ENCODE measurements around the gene SRRD.

DNA sequence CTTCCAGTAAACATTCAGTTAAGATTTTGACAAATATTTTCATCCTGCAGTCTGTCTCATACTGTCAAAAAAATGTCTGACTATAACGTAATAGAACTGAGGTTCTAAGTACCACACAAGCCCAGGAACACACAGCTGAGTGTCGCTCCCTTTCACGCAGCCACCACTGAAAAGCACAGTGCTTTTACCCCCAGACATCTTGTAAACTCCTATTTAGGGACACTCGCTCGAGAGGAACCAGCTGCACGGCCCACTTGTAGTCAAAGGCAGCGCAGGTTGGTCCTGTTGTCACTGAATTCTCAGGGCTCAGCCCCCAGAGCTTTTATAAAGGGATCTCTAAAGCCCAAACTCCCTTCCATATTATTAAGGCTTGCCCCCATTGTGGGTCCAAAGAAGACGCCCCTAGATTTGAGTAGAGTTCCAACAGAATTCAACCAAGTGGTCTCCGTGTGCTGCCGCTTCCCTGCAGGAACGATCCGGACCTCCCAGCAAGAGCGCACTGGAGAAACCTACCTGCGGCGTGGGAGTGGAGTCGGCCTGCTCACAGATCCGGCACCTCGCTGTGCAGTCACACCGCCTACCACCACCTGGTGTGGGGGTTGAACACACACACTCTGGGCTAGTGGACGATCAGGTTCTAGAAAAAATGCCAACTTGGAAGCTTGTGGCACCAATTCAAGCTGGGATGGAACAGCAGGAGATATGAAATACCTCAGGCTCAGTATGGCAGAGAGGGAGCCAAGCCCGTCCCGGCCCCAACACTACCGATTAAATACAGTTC lies 31.3 kb upstream of the SRRD start:
- TF ChIP-seq EZH2 (IDR thresholded peaks at IDR 0.05) (no peak), POLR2AphosphoS5 (IDR thresholded peaks at IDR 0.05; ENCODE audit: borderline replicate concordance, low read depth, low read length) (no peak)

Data from SK-N-MC (cell line).